Immature natural killer cell (primary cell): ENCODE data around the gene ZNF346. TPM values are rescaled to one million over a fixed set of nuclear protein-coding genes. Genes with fewer than 3 reads are reported as not detected.

ENCODE experiments used
- DNase-seq, 3 donors: peaks; one replicate each; pipeline ENCODE4 v3.0.0; 2022; ENCODE audit warnings: mixed read lengths in 1 of 3
- H3K27ac Mint-ChIP-seq, 6 donors: one replicate each; pipeline ENCODE4 v1.8.0; 2020; ENCODE audit warnings: mixed read lengths in 6 of 6, mild to moderate bottlenecking in 5 of 6, inconsistent platforms in 4 of 6, moderate library complexity in 3 of 6
- H3K27me3 Mint-ChIP-seq, 3 donors: one replicate each; pipeline ENCODE4 v1.8.0; 2020 to 2021; ENCODE audit warnings: low read depth in 3 of 3, mild to moderate bottlenecking in 3 of 3, mixed read lengths in 3 of 3, moderate library complexity in 3 of 3, inconsistent platforms in 1 of 3
- H3K36me3 Mint-ChIP-seq, 3 donors: one replicate each; pipeline ENCODE4 v1.8.0; 2020; ENCODE audit warnings: mixed read lengths in 3 of 3, inconsistent platforms in 2 of 3, mild to moderate bottlenecking in 2 of 3
- H3K4me1 Mint-ChIP-seq, 2 donors: one replicate each; pipeline ENCODE4 v1.8.0; 2020; ENCODE audit warnings: inconsistent platforms in 2 of 2, mild to moderate bottlenecking in 2 of 2, mixed read lengths in 2 of 2, moderate library complexity in 1 of 2
- H3K4me3 Mint-ChIP-seq, 5 donors: one replicate each; pipeline ENCODE4 v1.8.0; 2020; ENCODE audit warnings: mild to moderate bottlenecking in 5 of 5, mixed read lengths in 5 of 5, inconsistent platforms in 3 of 5, moderate library complexity in 3 of 5
- H3K9me3 Mint-ChIP-seq, 6 donors: one replicate each; pipeline ENCODE4 v1.8.0; 2020; ENCODE audit warnings: mild to moderate bottlenecking in 6 of 6, mixed read lengths in 6 of 6, inconsistent platforms in 4 of 6, moderate library complexity in 3 of 6
- polyA plus RNA-seq, 3 donors: library from polyadenylated mRNA; unstranded; fragments of 300-500 nt; fragmentation: Illumina TruSeq; gene quantifications; one replicate each; pipeline ENCODE4 v1.2.3, GENCODE V29; 2021

Gene ZNF346
- polyA plus RNA-seq, 3 donors from 2014 or later = 8.8 to 21.5 (median 10.6) TPM

GRCh38 chr5:177064500-177065277 lies 42.2 kb downstream of the ZNF346 start:
- H3K4me3 Mint-ChIP-seq = no peak overlapping the region
- no peaks in the 10 kb centered on the region for H3K9me3 Mint-ChIP-seq
- H3K36me3 Mint-ChIP-seq = peaks cover 12 to 34% (median 14%) of the 10 kb centered on the region in 3 donors
- H3K27me3 Mint-ChIP-seq = no peaks in the 10 kb centered on the region
- no peak overlapping the region for H3K27ac Mint-ChIP-seq
- DNase-seq = no peak
- no peaks in the 10 kb centered on the region for H3K4me1 Mint-ChIP-seq

DNA sequence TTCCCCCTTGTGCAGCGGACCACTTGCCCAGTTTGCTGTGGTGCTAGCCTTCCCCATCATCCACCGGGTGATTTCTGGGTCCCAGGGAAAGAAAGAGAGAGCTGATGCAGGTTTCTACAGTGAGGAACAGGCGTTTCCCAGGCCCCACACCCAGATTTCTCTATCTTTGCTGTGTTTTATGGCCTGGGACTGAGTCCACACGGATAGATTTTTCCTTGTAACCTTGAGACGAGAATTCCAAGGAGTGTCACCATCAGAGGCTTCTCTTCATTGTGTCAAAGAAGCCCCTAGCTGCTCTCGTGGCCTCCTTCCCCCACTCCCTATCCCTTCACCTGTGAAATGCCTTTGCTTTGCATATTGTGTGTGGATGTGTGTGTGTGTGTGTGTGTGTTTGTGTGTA lies 43.0 kb downstream of the ZNF346 start:
- Mint-ChIP-seq H3K4me3 (no peak overlapping the region), H3K27ac (no peak overlapping the region)

DNA sequence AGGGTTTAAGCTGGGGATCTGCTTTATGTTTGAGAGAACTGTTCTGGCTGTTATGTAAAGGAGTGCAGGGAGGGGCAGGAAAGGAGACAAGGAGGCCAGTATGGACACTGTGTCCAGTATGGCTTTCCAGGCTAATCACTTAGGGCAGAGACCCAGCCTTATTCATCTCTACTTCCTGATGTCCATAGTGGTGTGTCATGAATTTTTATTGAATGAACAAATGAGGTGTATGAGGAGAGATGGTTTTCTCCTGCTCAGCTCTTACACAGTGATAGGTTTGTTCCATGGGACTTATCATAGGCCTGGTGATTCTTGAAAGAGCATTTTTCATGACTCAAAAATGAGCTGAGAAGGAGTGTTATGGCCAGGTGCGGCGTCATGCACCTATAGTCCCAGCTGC lies 43.7 kb downstream of the ZNF346 start:
- H3K9me3 Mint-ChIP-seq = no peaks in the 10 kb centered on the region
- no peak overlapping the region for H3K4me3 Mint-ChIP-seq
- H3K27me3 Mint-ChIP-seq = no peaks in the 10 kb centered on the region
- H3K27ac Mint-ChIP-seq = no peak overlapping the region
- DNase-seq = no peak
- H3K4me1 Mint-ChIP-seq = no peaks in the 10 kb centered on the region
- H3K36me3 Mint-ChIP-seq = peaks cover 11 to 32% (median 12%) of the 10 kb centered on the region in 3 donors

More for the DNA sequence above, 43.0 kb downstream of the ZNF346 start:
- DNase-seq = no peak
- no peaks in the 10 kb centered on the region for H3K9me3 Mint-ChIP-seq
- H3K36me3 Mint-ChIP-seq = peaks cover 11 to 32% (median 12%) of the 10 kb centered on the region in 3 donors
- H3K27me3 Mint-ChIP-seq = no peaks in the 10 kb centered on the region
- H3K4me1 Mint-ChIP-seq = no peaks in the 10 kb centered on the region

DNA sequence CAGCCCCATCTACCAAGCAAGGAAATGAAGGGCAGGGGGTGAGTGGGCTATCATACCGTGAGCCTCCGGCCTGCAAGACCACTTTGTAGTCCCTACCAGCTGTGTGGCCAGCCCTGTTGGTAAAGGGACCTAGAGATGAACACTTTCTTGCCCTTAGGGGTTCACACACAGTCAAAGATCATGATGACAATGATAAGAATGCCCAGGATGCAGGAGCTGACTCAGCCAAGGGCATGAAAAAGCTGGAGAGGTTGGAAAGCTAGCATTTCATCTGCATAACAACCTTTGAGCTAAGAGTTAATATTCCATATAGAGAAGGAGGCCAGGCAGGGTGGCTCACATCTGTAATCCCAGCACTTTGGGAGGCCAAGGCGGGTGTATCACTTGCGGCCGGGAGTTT lies 45.0 kb downstream of the ZNF346 start:
- no peak for DNase-seq
- peaks cover 11 to 33% (median 12%) of the 10 kb centered on the region in 3 donors for H3K36me3 Mint-ChIP-seq

GRCh38 chr5:177070536-177071191 lies 48.2 kb downstream of the ZNF346 start:
- Mint-ChIP-seq H3K4me3 (no peak overlapping the region), H3K36me3 (peaks cover 4 to 16% (median 9%) of the 10 kb centered on the region in 3 donors), H3K27ac (no peak overlapping the region), H3K4me1 (peaks cover 3 to 6% of the 10 kb centered on the region in 2 donors), H3K27me3 (no peaks in the 10 kb centered on the region), H3K9me3 (no peaks in the 10 kb centered on the region)
- no peak for DNase-seq

More for the DNA sequence above, 45.0 kb downstream of the ZNF346 start:
- H3K9me3 Mint-ChIP-seq = no peaks in the 10 kb centered on the region
- H3K4me3 Mint-ChIP-seq = no peak overlapping the region
- peaks cover 3 to 6% of the 10 kb centered on the region in 2 donors for H3K4me1 Mint-ChIP-seq
- no peak overlapping the region for H3K27ac Mint-ChIP-seq
- no peaks in the 10 kb centered on the region for H3K27me3 Mint-ChIP-seq

GRCh38 chr5:177071666-177072385 lies 49.3 kb downstream of the ZNF346 start:
- H3K4me3 Mint-ChIP-seq = no peak overlapping the region
- peaks cover 3 to 6% of the 10 kb centered on the region in 2 donors for H3K4me1 Mint-ChIP-seq
- no peaks in the 10 kb centered on the region for H3K27me3 Mint-ChIP-seq
- no peaks in the 10 kb centered on the region for H3K9me3 Mint-ChIP-seq
- peak; percentile 36 to 53 (median 44) for DNase-seq
- peaks cover 0 to 12% (median 6%) of the 10 kb centered on the region in 3 donors for H3K36me3 Mint-ChIP-seq
- H3K27ac Mint-ChIP-seq = peak overlapping the region in 1 of 6 donors; percentile 37

DNA sequence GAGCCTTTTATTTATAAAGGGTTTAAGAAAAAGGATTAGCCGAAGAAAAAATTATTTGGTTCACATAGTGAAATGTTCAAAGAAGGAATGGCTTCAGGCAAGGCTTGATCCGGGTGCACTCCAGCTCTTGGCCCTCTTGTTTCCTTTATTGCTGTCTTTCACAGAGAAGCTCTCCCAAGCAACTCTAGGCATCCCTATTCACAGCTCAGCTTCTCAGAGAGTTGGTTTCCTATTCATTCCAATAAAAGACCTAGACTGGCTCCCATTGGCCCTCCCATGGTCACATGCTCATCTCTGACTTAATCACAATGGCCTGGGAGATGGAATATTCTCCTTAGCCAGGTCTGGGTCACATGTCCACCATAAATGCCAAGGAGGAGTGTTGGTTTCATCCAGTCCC lies 54.8 kb downstream of the ZNF346 start:
- Mint-ChIP-seq H3K9me3 (no peaks in the 10 kb centered on the region), H3K4me3 (no peak overlapping the region)

DNA sequence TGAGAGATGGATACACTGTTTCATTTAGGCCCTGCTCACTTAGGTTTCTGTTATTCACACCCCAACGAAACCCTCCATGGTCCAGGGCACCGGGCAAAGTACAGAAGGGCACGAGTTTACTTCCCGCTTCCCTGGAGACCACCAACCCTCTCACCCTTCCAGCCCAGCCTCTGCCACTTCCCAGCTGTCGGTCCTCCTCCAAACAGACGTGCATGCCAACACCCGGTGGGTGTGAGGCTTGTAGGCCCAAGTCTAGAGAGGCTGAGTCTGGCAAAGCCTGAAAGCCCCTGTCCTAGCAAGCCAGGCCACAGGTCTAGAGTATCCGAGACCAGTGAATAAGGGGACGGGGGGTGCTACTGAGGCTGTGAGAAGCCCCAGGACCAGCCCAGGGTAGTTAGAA lies 57.1 kb downstream of the ZNF346 start:
- H3K36me3 Mint-ChIP-seq = peaks cover 0 to 4% (median 3%) of the 10 kb centered on the region in 3 donors
- no peaks in the 10 kb centered on the region for H3K9me3 Mint-ChIP-seq
- no peak overlapping the region for H3K4me3 Mint-ChIP-seq
- no peaks in the 10 kb centered on the region for H3K4me1 Mint-ChIP-seq
- no peak for DNase-seq
- H3K27ac Mint-ChIP-seq = no peak overlapping the region
- peaks cover 0 to 3% (median 2%) of the 10 kb centered on the region in 3 donors for H3K27me3 Mint-ChIP-seq

More for the DNA sequence above, 54.8 kb downstream of the ZNF346 start:
- Mint-ChIP-seq H3K27me3 (peaks cover 0 to 1% (median 0%) of the 10 kb centered on the region in 3 donors), H3K27ac (no peak overlapping the region), H3K36me3 (peaks cover 0 to 4% (median 3%) of the 10 kb centered on the region in 3 donors), H3K4me1 (no peaks in the 10 kb centered on the region)
- DNase-seq = no peak

DNA sequence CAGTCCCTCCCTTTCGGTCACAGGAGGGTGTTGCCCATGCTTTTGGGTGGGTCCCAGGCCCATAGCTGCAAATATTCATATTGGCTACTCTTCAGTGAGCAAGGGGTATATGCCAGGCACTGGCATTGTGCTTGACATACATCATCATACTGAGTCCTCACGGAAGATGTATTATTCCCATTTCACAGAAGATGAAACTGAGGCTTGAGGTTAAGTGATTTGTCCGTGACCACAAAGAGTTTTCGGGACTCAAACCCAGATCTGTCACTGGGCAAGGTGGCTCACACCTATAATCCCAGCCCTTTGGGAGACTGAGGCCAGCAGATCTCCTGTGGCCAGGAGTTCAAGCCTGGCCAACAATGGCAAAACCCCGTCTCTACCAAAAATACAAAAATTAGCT lies 57.8 kb downstream of the ZNF346 start:
- H3K27ac Mint-ChIP-seq = no peak overlapping the region
- no peak overlapping the region for H3K4me3 Mint-ChIP-seq
- H3K4me1 Mint-ChIP-seq = no peaks in the 10 kb centered on the region

DNA sequence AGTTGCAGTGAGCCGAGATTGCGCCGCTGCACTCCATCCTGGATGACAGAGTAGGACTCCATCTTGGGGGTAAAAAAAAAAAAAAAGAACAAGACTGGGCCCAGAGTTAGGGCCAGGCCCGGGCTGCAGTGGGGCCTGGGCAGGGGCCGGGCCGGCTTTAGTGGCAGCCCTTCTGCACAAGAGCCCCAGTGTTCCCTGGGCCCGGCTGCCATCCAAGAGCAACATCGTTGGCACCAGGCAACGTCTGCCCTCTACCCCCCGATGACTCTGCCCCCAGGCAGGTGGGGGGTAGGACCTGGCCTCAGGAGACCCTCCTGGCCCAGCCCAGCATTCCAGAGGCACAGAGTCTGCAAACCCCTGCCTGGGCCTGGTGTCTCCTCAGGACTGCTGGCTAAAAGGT lies 59.4 kb downstream of the ZNF346 start:
- Mint-ChIP-seq H3K4me3 (no peak overlapping the region), H3K27ac (no peak overlapping the region), H3K4me1 (peaks cover 4 to 8% of the 10 kb centered on the region in 2 donors), H3K36me3 (no peaks in the 10 kb centered on the region), H3K9me3 (no peaks in the 10 kb centered on the region), H3K27me3 (peaks cover 0 to 4% (median 3%) of the 10 kb centered on the region in 3 donors)
- no peak for DNase-seq

More for the DNA sequence above, 57.8 kb downstream of the ZNF346 start:
- Mint-ChIP-seq H3K36me3 (peaks cover 0 to 4% (median 3%) of the 10 kb centered on the region in 3 donors), H3K27me3 (peaks cover 0 to 3% (median 2%) of the 10 kb centered on the region in 3 donors), H3K9me3 (no peaks in the 10 kb centered on the region)
- DNase-seq = no peak

- no peak for DNase-seq
- H3K27me3 Mint-ChIP-seq = peaks cover 0 to 7% (median 4%) of the 10 kb centered on the region in 3 donors
- H3K4me3 Mint-ChIP-seq = no peak overlapping the region
- H3K27ac Mint-ChIP-seq = no peak overlapping the region
- no peaks in the 10 kb centered on the region for H3K36me3 Mint-ChIP-seq
- H3K9me3 Mint-ChIP-seq = no peaks in the 10 kb centered on the region
- peaks cover 9 to 14% of the 10 kb centered on the region in 2 donors for H3K4me1 Mint-ChIP-seq
These were observed 60.9 kb downstream of the ZNF346 start for GRCh38 chr5:177083357-177083756.

- no peaks in the 10 kb centered on the region for H3K36me3 Mint-ChIP-seq
- H3K27me3 Mint-ChIP-seq = peaks cover 0 to 7% (median 4%) of the 10 kb centered on the region in 3 donors
- H3K27ac Mint-ChIP-seq = no peak overlapping the region
- no peak overlapping the region for H3K4me3 Mint-ChIP-seq
- DNase-seq = no peak
- peaks cover 9 to 14% of the 10 kb centered on the region in 2 donors for H3K4me1 Mint-ChIP-seq
- no peaks in the 10 kb centered on the region for H3K9me3 Mint-ChIP-seq
These were observed 61.7 kb downstream of the ZNF346 start for GRCh38 chr5:177084175-177084574.

GRCh38 chr5:177085985-177086653 lies 63.6 kb downstream of the ZNF346 start:
- Mint-ChIP-seq H3K27me3 (peaks cover 0 to 7% (median 4%) of the 10 kb centered on the region in 3 donors), H3K4me3 (peak overlapping the region; percentile 42 to 82 (median 61)), H3K4me1 (peaks cover 9 to 14% of the 10 kb centered on the region in 2 donors), H3K36me3 (no peaks in the 10 kb centered on the region), H3K27ac (peak overlapping the region in 4 of 6 donors; percentile 4 to 54 (median 24)), H3K9me3 (no peaks in the 10 kb centered on the region)
- no peak for DNase-seq
